Stimulated activated CD4-positive, alpha-beta T cell treated with anti-CD3 and anti-CD28 coated beads, Interleukin-12 subunit alpha, Interleukin-12 subunit beta, amount 100 ng/mL, for 24 hours (primary cell): ENCODE results near the gene PDP2.

Experiments
- DNase-seq, 2 experiments: peaks; one replicate each; pipeline ENCODE4 v3.0.0-alpha.2; 2020; ENCODE audit warnings: low read depth in 2 of 2

Gene PDP2

DNA sequence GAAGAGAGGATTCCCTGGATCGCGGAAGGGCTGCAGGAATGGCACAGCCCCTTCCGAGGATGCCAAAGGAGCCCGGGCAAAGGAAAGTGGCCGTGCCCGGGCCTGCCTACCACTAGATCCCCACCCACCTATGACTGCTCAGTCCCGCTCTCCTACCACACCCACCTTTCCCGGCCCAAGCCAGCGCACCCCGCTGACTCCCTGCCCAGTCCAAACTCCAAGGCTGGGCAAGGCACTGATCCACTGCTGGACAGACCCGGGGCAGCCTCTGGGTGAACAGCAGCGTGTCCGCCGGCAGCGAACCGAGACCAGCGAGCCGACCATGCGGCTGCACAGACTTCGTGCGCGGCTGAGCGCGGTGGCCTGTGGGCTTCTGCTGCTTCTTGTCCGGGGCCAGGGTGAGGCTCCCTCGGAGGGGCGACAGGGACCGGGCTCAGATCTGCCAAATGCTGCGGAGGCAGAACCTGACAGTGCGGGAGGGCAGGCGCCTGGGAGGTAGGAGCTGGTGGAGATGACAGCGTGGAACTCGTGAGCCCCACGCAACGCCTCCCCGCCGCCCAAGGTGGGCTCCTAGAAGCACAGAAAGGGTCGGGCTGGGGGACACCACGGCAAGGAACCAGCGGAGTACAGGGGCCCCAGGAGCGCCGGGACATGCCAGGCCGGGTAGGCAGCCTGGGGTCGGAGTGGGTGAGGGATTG is 55.1 kb downstream of the PDP2 start, which contains the start of gene CES2:
Gene CES2, plus strand, starts transcription at position 203 of the 698 bp plus-strand sequence. Its CDS starts 120 bp downstream, at position 323.
- no peak for DNase-seq

GRCh38 chr16:66936462-66936861 is 56.1 kb downstream of the PDP2 start:
- no peak for DNase-seq

DNA sequence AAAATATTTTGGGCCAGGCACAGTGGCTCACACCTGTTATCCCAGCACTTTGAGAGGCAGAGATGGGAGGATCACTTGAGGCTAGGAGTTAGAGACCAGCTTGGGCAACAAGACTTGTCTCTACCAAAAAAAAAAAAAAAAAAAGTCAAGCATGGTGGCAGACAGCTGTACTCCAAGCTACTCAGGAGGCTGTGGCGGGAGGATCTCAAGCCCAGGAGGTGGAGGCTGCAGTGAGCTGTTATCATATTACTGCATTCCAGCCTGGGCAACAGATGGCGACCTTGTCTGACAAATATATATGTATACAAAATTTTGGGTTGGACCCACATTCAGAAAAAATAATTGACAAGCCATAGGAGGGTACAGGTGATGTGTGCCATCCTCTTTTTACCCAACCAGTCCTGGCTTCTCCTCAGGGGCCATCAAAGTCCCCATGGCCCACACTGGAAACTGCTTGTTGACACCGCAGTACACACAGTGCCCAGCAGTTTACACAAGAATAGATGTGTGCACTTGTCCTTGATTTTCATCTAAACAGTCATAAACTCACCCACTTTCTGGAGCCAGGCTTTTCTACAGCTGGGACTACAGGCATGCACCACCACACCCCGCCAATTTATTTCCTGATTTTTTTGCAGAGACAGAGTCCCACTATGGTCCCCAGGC is 56.7 kb downstream of the PDP2 start:
- no peak for DNase-seq

DNA sequence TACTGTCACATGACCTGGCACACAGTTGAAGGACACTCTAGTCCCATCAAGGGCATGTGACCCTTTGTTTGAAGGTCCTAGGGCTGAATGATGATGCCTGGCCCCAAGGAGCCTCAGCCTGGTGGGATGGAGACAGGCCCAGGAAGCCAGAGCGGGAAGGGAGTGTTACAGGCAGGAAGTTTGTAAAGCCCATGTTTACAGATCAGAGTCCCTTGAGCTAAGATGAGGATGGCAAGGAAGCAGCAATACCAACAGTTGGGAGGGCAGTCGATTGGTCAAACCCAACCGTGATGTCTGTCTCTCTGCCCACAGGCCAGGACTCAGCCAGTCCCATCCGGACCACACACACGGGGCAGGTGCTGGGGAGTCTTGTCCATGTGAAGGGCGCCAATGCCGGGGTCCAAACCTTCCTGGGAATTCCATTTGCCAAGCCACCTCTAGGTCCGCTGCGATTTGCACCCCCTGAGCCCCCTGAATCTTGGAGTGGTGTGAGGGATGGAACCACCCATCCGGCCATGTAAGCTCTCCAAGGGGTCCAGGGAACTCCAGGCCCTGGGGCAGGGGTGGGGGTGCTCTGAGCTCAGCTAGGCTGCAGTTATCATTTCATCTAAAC is 57.5 kb downstream of the PDP2 start:
- no peak for DNase-seq

DNA sequence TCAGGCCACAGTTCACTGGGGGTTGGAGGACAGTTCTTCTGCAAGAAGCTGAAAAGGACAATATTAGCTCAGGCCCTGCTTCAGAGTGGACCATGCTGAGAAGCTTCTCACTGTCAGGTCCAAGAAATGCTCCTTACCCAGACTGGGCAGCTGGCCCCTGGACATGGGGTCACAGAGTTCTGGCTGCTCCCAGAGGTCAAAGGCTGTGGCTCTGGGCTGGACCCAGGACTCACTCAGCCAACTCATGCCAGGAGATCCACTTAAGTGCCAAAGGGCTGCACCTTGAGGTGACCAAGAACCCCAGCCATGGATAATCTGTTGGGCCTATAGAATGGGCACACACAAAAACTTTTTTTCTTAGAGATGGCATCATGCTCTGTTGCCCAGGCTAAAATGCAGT is 59.1 kb downstream of the PDP2 start:
- no peak for DNase-seq

- no peak for DNase-seq
Measured at GRCh38 chr16:66940236-66940635, 59.9 kb downstream of the PDP2 start.
